Activated CD4-positive, alpha-beta T cell treated with anti-CD3 and anti-CD28 coated beads, Interleukin-2, amount 50 U/mL, for 24 hours (primary cell): ENCODE measurements around the gene SRBD1.

Experiments used
- DNase-seq, 2 donors: peaks; one replicate each; pipeline ENCODE4 v3.0.0-alpha.2; 2020; ENCODE audit warnings: low read depth in 1 of 2, low spot score in 1 of 2

Gene SRBD1

GRCh38 chr2:45637440-45637839 is 26.4 kb upstream of the SRBD1 start:
- no peak for DNase-seq

GRCh38 chr2:45636008-45636407 is 24.9 kb upstream of the SRBD1 start:
- DNase-seq = no peak

GRCh38 chr2:45634223-45634622 is 23.2 kb upstream of the SRBD1 start:
- DNase-seq = no peak

- DNase-seq = no peak
Observed at GRCh38 chr2:45631955-45632354, 20.9 kb upstream of the SRBD1 start.

- no peak for DNase-seq
Observed at GRCh38 chr2:45631319-45631718, 20.3 kb upstream of the SRBD1 start.

- DNase-seq = no peak
Observed at GRCh38 chr2:45629971-45630370, 18.9 kb upstream of the SRBD1 start.

- DNase-seq = no peak
Observed at GRCh38 chr2:45627911-45628310, 16.8 kb upstream of the SRBD1 start.

GRCh38 chr2:45626387-45627221 is 15.5 kb upstream of the SRBD1 start:
- no peak for DNase-seq

- no peak for DNase-seq
Observed at GRCh38 chr2:45625824-45626223, 14.8 kb upstream of the SRBD1 start.

GRCh38 chr2:45623098-45623497 is 12.0 kb upstream of the SRBD1 start:
- no peak for DNase-seq

GRCh38 chr2:45622336-45623075 is 11.4 kb upstream of the SRBD1 start:
- DNase-seq = no peak

GRCh38 chr2:45617496-45617895 is 6.4 kb upstream of the SRBD1 start:
- no peak for DNase-seq

- no peak for DNase-seq
Observed at GRCh38 chr2:45616658-45617411, 5.8 kb upstream of the SRBD1 start.

- DNase-seq = no peak
Observed at GRCh38 chr2:45614871-45615415, 3.9 kb upstream of the SRBD1 start.

GRCh38 chr2:45614330-45614729 is 3.3 kb upstream of the SRBD1 start:
- no peak for DNase-seq

- no peak for DNase-seq
Observed at GRCh38 chr2:45612731-45613130, 1.7 kb upstream of the SRBD1 start.

- no peak for DNase-seq
Observed at GRCh38 chr2:45612285-45612684, 1.2 kb upstream of the SRBD1 start.

- DNase-seq = peak; percentile 16 to 17
Observed at GRCh38 chr2:45610281-45611019, 617 bp downstream of the SRBD1 start.

- no peak for DNase-seq
Observed at GRCh38 chr2:45607701-45608100, 3.4 kb downstream of the SRBD1 start.

GRCh38 chr2:45606796-45607195 is 4.3 kb downstream of the SRBD1 start:
- no peak for DNase-seq

GRCh38 chr2:45605116-45605515 is 6.0 kb downstream of the SRBD1 start:
- no peak for DNase-seq
